HG02571 (cell line): Measurements from ENCODE around the gene MZB1.

Experiments
- ATAC-seq: cut with Tn5 transposase; IDR thresholded peaks from one replicate; pipeline ENCODE4 v1.9.1; 2021; ENCODE audit warnings: mild to moderate bottlenecking, moderate library complexity; ENCODE audit not compliant: unreplicated experiment

Gene MZB1, protein sequence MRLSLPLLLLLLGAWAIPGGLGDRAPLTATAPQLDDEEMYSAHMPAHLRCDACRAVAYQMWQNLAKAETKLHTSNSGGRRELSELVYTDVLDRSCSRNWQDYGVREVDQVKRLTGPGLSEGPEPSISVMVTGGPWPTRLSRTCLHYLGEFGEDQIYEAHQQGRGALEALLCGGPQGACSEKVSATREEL

DNA sequence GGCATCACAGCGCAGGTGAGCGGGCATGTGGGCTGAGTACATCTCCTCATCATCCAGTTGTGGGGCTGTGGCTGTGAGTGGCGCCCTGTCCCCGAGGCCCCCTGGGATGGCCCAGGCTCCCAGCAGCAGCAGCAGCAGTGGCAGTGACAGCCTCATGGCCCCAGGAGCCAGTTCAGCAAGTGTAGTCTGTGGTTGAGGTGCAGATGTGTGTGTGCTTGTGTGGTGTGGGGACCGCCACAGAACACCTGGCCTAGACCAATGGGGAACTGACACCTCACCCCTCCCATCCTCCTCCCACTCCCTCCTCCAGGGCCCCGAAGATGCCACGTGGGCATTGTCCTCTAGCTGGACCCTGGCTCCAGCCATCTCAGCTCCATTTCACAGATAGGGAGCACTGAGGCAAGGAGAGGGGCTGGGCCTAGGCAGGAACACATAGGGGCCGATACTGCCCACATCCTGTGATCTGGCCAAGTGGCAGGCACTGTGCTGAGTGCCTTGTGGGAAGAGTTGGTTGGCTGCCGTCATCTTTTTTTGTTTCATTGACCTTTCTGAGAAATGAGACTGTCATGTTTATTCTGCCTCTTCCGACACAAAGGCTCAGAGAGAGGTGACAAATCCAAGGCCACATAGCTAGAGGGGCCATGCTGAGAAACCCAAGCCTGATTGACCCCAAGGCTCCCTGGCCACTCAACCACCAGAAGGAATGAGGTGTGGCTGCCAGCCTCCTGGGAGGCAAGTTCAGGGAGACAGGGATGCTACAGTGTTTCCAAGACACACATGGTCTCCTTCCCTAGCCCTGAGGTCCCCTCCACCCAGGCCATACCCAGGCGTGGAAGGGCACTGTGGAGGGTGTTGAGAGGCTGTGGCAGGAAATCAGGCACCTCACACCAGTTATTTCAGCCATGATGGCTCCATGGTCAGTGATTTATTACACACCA, at the start of gene MZB1:
Gene MZB1 (minus strand): TSS at position 213 of the 938 bp plus-strand sequence. CDS start 57 bp downstream, at position 156.
- peak; percentile 35 for ATAC-seq

DNA sequence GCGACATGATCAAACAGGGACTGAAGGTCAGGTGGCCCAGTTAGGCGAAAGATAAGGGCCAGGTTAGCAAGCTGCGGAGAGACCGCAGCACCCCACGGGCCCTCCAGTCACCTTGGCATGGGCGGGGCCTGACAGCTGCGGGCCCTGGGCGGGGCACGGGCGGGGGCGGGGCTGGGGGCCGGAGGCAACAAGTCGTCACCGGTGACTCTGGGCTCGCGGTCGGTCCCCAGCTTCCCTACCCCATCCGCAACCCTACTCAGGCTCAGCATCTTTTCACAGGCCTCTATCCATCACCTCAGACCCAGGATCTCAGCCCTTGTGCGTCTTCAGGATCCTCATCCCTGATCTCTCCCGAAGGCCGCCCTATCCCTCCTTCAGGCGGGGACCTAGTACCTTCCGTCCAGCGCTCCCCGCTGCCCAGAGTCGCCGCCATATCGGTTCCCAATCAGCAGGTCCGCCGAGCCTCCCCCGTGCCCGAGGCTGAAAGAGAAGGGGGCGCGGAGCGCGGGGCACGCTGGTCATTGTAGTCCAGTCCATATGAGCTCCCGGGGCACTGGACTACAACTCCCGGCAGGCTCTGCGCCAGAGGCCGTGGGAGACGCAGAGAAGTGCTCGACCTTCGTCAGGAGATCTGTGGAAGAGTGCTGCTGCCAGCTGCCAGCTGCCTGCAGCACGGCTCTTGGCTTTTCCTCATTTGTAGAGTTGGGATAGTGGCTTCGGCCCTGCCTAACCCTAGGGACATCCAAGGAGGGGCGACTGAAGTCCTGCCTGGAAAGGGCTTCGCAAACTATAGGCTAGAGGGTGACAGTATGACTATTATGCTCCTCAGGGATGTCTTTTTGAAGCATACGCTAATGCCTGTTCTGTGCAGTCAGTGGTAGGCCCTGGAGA, 49.5 kb upstream of the MZB1 start, which contains the start of gene DNAJC18:
Gene DNAJC18 (minus strand): TSS at position 513 of the 891 bp plus-strand sequence. CDS start 80 bp downstream, at position 433.
- peak; percentile 88 for ATAC-seq

DNA sequence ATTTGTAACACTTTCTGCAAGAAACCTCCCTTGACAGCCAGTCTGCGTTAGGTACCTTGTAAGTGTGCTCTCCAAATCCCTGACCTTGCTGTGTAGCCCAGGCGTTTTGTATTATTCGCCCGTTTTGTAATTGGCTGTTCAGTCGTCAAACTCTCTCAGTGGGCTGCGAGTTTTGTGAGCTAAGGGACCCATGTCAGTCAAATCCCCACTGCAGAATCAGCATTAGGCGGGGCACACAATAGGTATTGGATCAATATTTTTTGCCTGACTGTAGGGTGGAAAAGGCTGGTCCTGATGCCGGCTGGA, 48.9 kb upstream of the MZB1 start:
- no peak for ATAC-seq

DNA sequence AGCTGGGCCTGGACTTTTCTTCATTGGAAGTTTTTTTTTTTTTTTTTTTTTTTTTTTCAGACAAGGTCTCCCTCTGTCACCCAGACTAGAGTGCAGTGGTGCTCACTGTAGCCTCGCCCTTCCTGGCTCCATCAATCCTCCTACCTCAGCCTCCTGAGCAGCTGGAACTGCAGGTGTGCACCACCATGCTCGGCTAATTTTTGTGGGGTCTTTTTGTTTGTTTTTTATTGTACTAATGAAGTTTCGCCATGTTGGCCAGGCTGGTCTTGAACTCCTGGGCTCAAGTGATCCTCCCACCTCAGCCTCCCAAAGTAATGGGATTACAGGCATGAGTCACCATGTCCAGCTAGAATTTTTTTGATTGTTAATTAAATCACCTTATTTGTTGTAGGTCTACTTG, 46.0 kb upstream of the MZB1 start:
- no peak for ATAC-seq

DNA sequence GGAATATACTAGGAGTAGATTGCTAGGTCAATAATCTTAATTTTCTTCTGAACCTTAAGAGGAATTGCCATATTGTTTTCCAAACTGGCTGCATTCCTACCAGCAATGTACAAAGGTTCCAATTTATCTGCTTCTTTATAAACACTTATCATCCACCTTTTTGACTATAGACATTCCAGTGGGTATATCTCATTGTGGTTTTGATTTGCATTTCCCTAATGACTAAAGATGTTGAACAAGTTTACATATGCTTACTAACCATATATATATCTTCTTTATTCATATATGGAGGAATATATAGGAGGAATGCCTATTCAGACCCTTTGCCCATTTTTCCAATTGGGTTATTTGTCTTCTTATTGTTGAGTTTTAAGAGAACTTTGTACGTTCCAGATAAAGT, 42.0 kb upstream of the MZB1 start:
- no peak for ATAC-seq

DNA sequence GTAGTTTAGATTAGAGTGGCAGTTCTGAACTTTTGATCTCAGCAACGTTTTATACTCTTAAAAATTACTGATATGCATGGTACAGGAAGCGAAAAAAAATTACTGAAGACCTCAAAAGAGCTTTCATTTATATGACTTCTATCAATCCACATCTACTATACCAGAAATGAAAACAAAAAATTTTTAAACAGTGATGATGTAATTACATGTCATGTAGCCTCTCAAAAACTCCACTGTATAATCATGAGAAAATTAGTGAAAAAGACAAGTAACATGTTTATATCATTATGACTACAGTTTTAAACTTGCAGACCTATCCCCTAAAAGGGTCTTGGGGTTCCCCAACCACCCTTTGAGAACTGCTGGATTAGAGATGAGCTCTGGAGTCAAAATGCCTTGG, 40.3 kb upstream of the MZB1 start:
- no peak for ATAC-seq

DNA sequence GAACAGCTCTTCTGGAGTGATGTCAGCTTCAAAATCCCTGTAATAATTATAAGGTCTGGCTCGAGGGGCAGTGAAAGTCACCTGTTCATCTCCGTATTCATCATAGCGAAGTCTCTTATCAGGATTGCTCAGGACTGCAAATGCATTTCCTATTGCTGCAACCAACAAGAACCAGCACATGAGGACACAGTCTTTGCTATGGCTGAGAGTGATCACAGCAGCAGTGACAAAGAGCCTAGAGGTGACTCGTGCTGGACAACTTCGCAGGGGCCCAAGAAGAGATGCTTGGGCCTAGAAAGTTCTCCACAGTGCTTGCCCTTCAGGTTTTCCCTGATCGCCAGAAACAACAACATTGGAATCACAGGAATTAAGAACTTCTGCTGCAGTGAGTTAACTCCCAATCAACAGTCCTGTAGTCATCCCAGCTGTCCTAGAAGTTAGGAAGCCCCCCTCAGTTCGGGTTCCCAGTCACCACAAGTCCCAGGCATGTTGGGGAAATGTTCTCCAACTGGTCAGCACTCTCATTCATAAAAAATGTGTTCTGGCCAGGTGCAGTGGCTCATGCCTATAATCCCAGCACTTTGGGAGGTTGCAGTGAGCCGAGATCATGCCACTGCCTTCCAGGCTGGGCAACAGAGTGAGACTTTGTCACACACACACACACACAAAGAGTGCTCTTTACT, 36.6 kb upstream of the MZB1 start:
- no peak for ATAC-seq

DNA sequence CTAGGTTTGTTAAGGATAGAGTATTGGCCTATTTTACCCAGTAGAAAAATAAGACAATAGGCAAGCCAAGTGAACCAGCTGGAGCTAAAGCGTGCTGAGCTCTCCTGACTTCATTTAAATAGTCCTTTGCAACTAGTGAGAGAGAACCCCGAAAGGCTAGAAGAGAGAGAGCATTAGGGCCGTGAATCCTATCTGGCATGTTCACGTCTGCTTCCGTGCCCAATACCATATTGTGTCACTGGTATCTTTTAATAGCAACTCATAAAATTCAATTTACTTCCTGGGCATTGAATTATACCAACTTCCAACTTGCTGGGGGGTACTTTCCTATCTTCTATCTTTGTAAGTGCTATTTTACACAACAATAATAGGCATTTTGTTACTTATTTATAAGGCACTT, 35.8 kb upstream of the MZB1 start:
- ATAC-seq, result no peak

DNA sequence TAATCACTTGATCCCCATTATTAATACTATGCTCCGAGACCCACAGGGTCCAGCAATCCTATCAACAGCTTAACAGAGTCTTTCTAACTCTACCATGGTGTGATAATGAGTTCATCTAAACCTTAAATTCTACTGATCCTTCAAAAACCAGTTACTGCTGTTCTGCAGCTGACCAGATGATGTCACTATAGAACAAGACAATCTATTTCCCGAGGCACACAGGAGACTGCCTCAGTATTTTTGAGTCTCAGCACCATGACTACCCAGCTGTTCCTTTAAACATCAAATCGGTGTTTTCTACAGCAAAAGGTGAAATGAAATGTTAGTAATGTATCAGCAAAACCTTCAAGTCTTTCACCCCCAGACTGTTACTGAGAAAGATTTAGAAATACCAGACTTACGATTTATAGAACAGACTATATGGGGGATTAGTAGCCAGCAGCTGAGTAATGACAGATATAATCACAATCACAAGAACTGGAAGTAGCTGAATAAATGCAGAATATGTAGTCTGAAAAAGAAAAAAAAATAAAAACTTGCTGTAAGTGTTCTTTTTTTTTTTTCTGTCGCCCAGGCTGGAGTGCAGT, 32.7 kb upstream of the MZB1 start:
- no peak for ATAC-seq

DNA sequence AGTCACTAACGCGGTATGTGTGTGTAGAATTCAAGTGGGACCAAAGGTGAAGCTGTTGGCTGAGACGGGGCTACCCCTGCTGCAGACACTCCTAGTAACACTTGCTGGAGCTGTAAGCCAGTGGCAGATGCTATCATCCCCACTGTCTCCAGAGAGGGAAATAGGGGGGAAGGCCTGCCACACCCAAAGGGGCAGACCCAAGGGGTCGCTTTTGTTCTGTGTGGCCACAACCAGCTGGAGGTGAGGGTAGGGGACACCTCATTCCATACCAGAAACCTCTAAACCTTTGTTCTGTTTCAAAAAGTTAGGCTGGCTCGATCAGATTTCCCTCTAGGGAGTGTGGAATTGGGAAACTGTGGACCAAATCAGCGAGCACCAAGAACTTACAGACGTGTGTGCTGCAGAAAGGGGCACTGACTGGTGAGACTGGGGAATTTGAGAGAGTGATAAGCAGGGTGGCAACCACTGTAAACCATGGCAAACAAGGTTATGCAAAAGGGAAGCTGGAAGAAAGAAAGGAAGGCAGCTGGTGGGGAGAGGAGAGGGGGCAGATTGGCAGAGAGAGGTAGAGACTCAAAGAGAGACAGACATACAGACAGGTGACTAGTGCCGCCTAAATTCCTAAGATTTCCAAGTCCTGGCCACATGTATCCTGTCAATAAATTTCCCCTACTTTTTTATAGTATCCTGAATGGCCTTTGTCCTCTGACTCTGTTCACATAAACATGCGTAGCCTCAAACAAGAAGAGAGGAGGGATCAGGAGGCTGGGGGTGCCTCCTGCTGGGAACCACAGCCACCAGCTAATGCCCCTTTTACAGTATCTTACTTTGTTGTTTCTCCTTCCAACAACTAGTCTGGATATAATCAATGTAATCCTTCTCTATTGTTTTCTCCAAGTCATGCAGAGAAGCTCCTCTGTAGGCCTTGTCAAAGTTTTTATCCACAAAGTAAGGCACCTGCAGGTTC, 29.8 kb upstream of the MZB1 start:
- no peak for ATAC-seq

DNA sequence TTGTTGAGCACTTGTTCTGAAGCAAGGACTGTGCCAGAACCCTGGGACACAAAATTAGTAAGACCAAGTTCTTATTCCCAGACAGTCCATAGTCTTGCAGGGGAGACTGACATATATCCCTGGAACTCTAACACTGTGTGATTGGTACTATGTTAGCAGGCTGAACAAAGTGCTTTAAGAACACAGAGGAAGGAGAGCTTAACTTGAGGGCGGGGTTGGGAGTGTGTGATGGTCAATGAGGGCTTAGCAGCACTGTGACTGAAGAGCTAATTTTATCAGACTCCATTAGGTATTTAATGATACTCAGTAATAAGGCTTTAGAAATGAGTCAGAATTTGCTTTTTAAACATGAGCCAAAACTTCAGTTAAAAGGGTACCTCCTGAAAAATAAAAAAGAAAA, 29.1 kb upstream of the MZB1 start:
- no peak for ATAC-seq

DNA sequence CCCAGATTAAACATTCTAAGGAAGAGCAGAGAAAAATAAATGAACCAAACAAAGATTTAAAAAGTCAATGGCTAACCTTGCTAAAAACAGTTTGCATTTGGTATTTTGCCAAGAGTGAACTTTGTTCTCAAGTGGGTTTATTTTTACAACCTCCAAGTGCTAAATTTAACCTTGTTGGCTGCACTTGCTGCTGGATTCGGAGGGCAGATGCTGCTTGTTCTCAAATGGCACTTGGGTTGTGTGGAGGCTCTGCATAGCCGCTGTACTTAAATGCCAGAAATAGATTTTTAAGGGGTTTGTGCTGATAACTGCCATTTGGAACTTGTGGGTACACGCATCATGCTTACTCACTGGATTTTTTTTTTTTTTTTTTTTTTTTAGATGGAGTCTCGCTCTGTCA, 27.5 kb upstream of the MZB1 start:
- ATAC-seq, result no peak

DNA sequence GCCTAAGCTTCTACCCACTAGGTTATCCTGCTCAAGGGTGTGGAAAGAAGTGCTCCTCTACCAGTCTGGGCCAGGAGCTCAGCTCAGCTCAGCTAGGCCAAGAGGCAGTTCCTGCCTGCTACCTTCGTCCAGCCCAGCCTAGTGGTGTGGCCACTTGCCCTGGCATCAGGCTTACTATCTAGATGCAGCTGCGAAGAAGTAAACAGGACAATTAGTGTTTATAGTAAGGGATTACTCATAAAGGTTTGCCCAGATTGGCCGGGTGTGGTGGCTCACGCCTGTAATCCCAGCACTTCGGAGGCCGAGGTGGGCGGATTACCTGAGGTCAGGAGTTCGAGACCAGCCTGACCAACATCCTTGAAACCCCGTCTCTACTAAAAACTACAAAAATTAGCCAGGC, 26.9 kb upstream of the MZB1 start:
- ATAC-seq, result no peak

DNA sequence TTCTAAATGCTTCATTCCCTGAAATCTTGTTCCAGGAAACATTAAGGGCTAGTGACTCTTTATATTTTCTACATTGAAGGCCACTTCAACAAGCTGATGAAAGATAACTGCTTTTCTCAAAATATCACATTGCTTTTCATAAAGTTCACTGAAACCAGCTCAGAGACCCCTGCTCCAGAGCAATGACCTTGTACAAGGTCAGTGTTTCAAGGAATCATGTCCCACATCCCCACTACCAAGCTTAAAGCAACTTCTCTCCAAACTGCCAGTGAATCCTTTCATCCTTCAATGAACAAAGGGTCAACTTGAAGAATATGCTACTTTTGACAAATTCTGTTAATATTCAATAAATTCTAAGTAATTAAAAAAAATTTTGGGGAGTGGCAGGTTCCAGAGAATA, 26.2 kb upstream of the MZB1 start:
- no peak for ATAC-seq

DNA sequence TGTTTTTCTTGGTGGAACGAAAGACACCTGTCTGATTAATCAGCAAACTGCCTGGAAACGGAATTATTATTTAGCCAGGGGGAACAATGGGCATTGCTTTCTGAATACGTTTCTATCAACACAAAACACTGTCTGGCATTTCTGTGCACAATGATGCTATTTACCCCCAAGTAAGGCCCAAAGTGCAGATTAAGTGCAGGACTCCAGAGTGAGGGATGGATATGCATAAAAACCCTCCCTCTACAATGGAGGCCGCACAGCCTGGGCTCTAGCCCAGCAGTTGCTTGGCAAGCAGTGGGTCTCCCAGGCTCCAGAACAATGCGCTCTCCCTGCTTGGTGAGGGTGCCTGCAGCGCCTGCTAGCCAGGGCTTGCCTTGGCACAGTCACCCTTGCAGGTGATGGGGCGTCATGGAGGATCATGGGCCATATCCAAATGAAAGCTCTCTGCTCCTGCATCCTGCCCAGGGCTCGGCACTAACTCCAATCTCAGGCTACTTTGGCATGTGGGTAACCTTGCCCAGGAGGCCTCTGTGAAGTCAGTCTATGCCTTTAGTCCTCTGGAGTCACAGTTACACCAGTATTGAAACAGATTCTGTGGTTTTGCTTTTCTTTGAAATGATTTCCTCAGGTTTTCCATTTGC, 25.6 kb upstream of the MZB1 start:
- ATAC-seq, result no peak

DNA sequence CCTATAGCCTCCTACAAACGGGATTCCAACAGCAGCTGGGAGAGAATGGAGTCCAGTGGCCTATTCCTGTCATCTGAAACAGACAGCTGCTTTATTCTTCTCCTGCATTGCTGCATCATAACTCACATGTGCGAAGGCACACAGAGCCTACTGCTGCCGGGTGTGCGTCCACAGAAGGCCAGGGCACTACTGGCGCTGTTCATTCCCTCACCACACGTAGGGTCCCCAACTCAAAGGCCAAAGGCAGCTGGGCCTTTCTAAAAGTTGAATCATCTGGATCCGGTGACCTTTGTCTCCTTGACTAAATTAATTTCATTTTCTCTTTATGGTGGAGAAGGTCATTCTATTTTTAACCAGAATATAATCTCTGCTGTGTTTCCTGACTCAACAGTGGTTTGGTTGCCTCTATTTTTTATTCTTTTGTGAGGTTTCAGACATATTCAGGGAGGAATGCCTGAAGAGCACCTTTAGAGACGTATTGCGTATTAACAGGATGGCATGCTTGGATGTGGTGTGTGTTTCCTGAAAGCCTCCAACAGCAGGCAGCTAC, 24.9 kb upstream of the MZB1 start:
- ATAC-seq, result no peak

DNA sequence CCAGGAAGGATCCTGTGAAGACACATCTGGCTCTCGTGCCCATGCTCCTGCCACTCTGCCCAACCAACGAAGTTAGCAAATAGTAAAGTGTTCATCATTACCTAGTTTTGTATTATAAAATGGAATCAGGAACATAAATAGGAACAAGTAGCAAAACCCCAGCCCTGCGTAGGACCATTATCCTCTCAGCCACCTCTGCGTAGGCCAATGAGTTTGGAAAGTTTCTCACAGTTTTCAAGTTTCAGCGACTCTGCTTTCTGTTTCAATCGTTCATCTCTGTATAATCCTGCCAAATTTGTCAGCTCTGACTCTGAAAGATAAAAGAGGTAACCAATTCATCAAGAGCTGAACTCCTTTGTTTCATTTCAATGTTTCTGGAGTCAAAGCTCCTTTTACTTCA, 24.2 kb upstream of the MZB1 start:
- ATAC-seq, result no peak

DNA sequence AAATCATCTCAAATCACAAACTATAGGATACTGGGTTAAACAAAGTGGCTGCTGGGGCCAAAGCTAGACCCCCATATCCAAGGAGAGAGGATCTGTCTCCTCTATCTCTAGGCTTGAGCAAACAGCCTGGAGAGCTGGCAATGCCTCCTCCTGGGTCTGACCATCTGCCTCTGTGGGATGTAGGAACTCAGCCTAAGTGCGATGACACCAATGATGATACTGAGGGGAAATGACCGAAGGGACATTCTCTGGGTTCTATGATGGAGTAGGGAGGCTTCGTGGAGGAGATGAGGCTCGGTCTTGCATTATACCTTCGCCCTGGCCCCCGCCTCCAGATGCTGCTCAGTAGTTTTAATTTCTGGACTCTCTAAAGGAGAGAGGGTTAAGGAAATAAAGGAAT, 23.4 kb upstream of the MZB1 start:
- ATAC-seq, result no peak
